B cell (primary cell): Measurements from ENCODE around the gene KRTAP10-1. TPM values are rescaled to one million over a fixed set of nuclear protein-coding genes. Genes with fewer than 3 reads are reported as not detected.

Experiments
- ATAC-seq: fragments of 200-7000 bp; cut with Tn5 transposase; one replicate; pipeline ENCODE4 v1.10.0; 2021; ENCODE audit warnings: low read depth, mild to moderate bottlenecking, moderate number of reproducible peaks, moderate library complexity
- CTCF ChIA-PET: fragments of 350-600 bp; sonication (Branson Sonifier 250); formaldehyde crosslinking; loops from one replicate; lab custom pipeline; 2021; ENCODE audit warnings: antibody characterized with exemption, inconsistent platforms; lab: Charles Lee
- POLR2A ChIA-PET: fragments of 350-600 bp; sonication (Branson Sonifier 250); formaldehyde crosslinking; loops from one replicate; lab custom pipeline; 2021; ENCODE audit warnings: antibody characterized with exemption; lab: Charles Lee
- DNase-seq: peaks from one replicate; pipeline ENCODE4 v3.0.0; 2013
- H2AFZ ChIP-seq: 2 replicates; pipeline ENCODE4 v1.6.1; 2012; ENCODE audit warnings: mild to moderate bottlenecking, low read depth, low read length; ENCODE audit not compliant: insufficient read depth, poor library complexity, severe bottlenecking
- H3K27ac ChIP-seq, 2 donors: 1 replicate in 1 of 2; 2 replicates in 1 of 2; pipeline ENCODE4 v1.5.1; 2012 to 2013; ENCODE audit warnings: low read length in 2 of 2, mild to moderate bottlenecking in 2 of 2, moderate library complexity in 1 of 2
- H3K27me3 ChIP-seq, 4 experiments: fragments of 200-600 bp in 1 of 4; sonication (generic) in 1 of 4; replicated peaks in 1 of 4; 1 replicate in 2 of 4; 2 replicates in 2 of 4; pipeline versions ENCODE4 v1.6.1 to v1.7.0; 2013 to 2016; ENCODE audit warnings: low read length in 3 of 4, mild to moderate bottlenecking in 2 of 4, mixed read lengths in 1 of 4, moderate library complexity in 1 of 4; ENCODE audit not compliant: insufficient read depth in 4 of 4, control insufficient read depth in 3 of 4; ENCODE audit errors: control extremely low read depth in 1 of 4
- H3K36me3 ChIP-seq, 2 experiments: replicated peaks in 1 of 2; 1 replicate in 1 of 2; 2 replicates in 1 of 2; pipeline versions ENCODE4 v1.6.1 to v1.7.1; 2013; ENCODE audit warnings: low read length in 1 of 2; ENCODE audit not compliant: insufficient read depth in 2 of 2, control insufficient read depth in 1 of 2; ENCODE audit errors: control extremely low read depth in 1 of 2, extremely low read depth in 1 of 2
- H3K4me1 ChIP-seq, 2 donors: fragments of 200-600 bp in 1 of 2; sonication (generic) in 1 of 2; 1 replicate in 1 of 2; 2 replicates in 1 of 2; pipeline versions ENCODE4 v1.5.1 to v1.6.1; 2013 to 2017; ENCODE audit warnings: low read length in 2 of 2; ENCODE audit not compliant: control insufficient read depth in 2 of 2, insufficient read depth in 2 of 2
- H3K4me2 ChIP-seq: replicated peaks from 2 replicates; pipeline ENCODE3; 2012; ENCODE audit warnings: mild to moderate bottlenecking, low read depth, low read length; ENCODE audit not compliant: poor library complexity, severe bottlenecking
- H3K4me3 ChIP-seq, 5 experiments: fragments of 200-600 bp in 1 of 5; sonication (generic) in 1 of 5; 1 replicate in 3 of 5; 2 replicates in 2 of 5; pipeline versions ENCODE4 v1.5.1 to v1.7.0; 2011 to 2016; ENCODE audit warnings: low read length in 4 of 5, mild to moderate bottlenecking in 4 of 5, low read depth in 2 of 5, control low read depth in 1 of 5, moderate library complexity in 1 of 5; ENCODE audit not compliant: insufficient read depth in 1 of 5; ENCODE audit errors: control extremely low read depth in 1 of 5, extremely low read depth in 1 of 5
- H3K79me2 ChIP-seq: fragments of 200-600 bp; sonication (generic); one replicate; pipeline ENCODE4 v1.6.0; 2016; ENCODE audit warnings: low read length; ENCODE audit not compliant: control insufficient read depth, insufficient read depth
- H3K9ac ChIP-seq: fragments of 200-600 bp; sonication (generic); 2 replicates; pipeline ENCODE4 v1.6.1; 2017; ENCODE audit warnings: mild to moderate bottlenecking, low read length, moderate library complexity
- H3K9me3 ChIP-seq, 3 donors: one replicate each; pipeline versions ENCODE4 v1.6.1 to v1.7.1; 2013; ENCODE audit warnings: low read length in 2 of 3; ENCODE audit not compliant: control insufficient read depth in 2 of 3, insufficient read depth in 1 of 3; ENCODE audit errors: control extremely low read depth in 1 of 3
- H4K20me1 ChIP-seq: 2 replicates; pipeline ENCODE4 v1.6.0; 2012; ENCODE audit warnings: mild to moderate bottlenecking, low read length; ENCODE audit not compliant: insufficient read depth, control insufficient read depth, poor library complexity, severe bottlenecking
- H3K27ac Mint-ChIP-seq: one replicate; pipeline ENCODE4 v1.8.0; 2021; ENCODE audit warnings: mixed read lengths
- H3K27me3 Mint-ChIP-seq: one replicate; pipeline ENCODE4 v1.8.0; 2021; ENCODE audit warnings: mixed read lengths
- H3K4me1 Mint-ChIP-seq: one replicate; pipeline ENCODE4 v1.8.0; 2021; ENCODE audit warnings: mixed read lengths
- H3K4me3 Mint-ChIP-seq: one replicate; pipeline ENCODE4 v1.8.0; 2021; ENCODE audit warnings: mixed read lengths
- H3K9me3 Mint-ChIP-seq: one replicate; pipeline ENCODE4 v1.8.0; 2022; ENCODE audit warnings: mixed read lengths; ENCODE audit not compliant: insufficient read depth
- EZH2 ChIP-seq: IDR thresholded peaks from 2 replicates; pipeline ENCODE4 v1.6.1; 2012; ENCODE audit warnings: borderline replicate concordance, low read depth, mild to moderate bottlenecking, moderate library complexity, low read length; ENCODE audit not compliant: insufficient read depth, poor library complexity, severe bottlenecking
- whole genome bisulfite sequencing: methylation state at CpG from one replicate; pipeline ENCODE4 v1.1.5; 2013; ENCODE audit warnings: missing lambda C conversion rate; ENCODE audit not compliant: insufficient coverage; 5-methylcytosine and 5-hydroxymethylcytosine counted together
- intact Hi-C: fragments of 100-400 bp; cut with micrococcal nuclease; formaldehyde crosslinking; loops from one replicate; pipeline ENCODE4 v1.10.0; 2022
- polyA plus RNA-seq: library from polyadenylated mRNA; depleted of rRNA; stranded (reverse); fragments of >200 nt; gene quantifications from 2 replicates; pipeline ENCODE4 v1.2.3, GENCODE V29; 2012
- total RNA-seq, 2 donors: library from RNA; stranded (reverse); fragments of 120-200 nt in 1 of 2; gene quantifications; 1 replicate in 1 of 2; 2 replicates in 1 of 2; pipeline versions ENCODE4 v1.2.3 to v1.2.4, GENCODE V29; 2013 to 2022
- TF ChIP-seq, protein P1 (sequence below): fragments of 200-600 bp; IDR thresholded peaks from one replicate; pipeline ENCODE4 v1.8.0; 2022; ENCODE audit warnings: antibody characterized with exemption, mild to moderate bottlenecking

Gene KRTAP10-1
- total and polyA plus RNA-seq, 2 donors (not counting 1 experiment from before 2014, with no cell fraction given) = not detected

DNA sequence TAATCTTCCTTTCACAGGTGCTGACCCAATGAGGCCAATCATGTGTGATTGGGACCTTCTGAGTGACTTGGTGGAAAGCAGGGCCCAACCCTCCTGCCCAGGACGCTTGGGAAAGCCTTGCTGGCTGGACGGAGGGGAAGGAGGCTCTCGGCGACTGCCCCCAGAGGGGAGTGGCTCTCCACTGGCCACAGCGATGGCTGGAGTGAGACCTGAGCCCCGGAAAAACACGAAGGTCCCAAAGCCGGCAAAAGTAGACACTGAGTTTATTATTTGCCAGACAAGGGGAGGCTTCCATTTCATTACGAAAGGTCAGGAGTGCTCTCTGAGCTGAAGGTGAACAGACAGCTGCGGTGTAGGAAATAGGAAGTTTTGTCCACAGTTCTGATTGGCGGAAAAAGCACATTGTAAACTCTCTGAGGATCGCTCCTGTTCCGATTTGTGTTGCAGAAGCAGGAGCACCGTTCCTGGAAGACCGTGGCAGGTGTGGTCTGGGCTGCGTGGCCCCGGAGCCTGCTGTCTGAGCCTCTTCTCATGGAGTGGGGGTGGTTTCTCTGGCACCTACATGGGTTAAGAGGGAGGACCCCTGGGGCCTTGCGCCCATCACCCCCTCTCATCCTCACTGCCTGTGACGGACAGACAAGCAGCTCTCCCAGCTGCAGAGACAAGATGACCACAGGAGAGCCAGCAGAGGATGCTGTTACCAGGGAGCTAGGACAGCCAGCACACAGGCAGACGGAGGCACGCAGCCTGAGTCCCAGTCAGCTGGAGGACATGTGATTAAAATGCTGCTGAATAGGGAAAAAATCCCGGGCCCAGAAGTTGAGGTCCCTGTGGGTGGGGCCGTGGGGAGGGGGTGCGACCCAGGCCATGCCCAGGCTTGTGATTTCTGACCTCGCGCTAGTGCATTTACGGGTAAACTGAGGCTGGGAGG is 41.5 kb downstream of the KRTAP10-1 start:
- DNase-seq (no peak), ATAC-seq (no peak)
- TF ChIP-seq, protein P1, sequence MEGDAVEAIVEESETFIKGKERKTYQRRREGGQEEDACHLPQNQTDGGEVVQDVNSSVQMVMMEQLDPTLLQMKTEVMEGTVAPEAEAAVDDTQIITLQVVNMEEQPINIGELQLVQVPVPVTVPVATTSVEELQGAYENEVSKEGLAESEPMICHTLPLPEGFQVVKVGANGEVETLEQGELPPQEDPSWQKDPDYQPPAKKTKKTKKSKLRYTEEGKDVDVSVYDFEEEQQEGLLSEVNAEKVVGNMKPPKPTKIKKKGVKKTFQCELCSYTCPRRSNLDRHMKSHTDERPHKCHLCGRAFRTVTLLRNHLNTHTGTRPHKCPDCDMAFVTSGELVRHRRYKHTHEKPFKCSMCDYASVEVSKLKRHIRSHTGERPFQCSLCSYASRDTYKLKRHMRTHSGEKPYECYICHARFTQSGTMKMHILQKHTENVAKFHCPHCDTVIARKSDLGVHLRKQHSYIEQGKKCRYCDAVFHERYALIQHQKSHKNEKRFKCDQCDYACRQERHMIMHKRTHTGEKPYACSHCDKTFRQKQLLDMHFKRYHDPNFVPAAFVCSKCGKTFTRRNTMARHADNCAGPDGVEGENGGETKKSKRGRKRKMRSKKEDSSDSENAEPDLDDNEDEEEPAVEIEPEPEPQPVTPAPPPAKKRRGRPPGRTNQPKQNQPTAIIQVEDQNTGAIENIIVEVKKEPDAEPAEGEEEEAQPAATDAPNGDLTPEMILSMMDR = no peak
- no peak for TF ChIP-seq EZH2
- Mint-ChIP-seq H3K9me3 (no peaks in the 10 kb centered on the region), H3K4me3 (no peak overlapping the region), H3K27me3 (peaks cover 20% of the 10 kb centered on the region), H3K4me1 (peaks cover 3% of the 10 kb centered on the region), H3K27ac (no peak overlapping the region)
- intact Hi-C loops = no loop called here
- no peak overlapping the region for H3K4me3 ChIP-seq
- ChIA-PET POLR2A (no interaction called here), CTCF (no interaction called here)
- 88% methylated on average over 26 of the region's 27 CpGs for WGBS
- H3K9ac ChIP-seq = no peak overlapping the region
- no peaks in the 10 kb centered on the region for H4K20me1 ChIP-seq
- H3K27me3 ChIP-seq = peaks cover 0 to 12% (median 0%) of the 10 kb centered on the region in 4 experiments
- H2AFZ ChIP-seq = no peak overlapping the region
- no peaks in the 10 kb centered on the region for H3K4me1 ChIP-seq
- H3K79me2 ChIP-seq = no peaks in the 10 kb centered on the region
- no peak overlapping the region for H3K4me2 ChIP-seq
- H3K9me3 ChIP-seq = peaks cover 0 to 6% (median under 1%) of the 10 kb centered on the region in 3 donors
- no peak overlapping the region for H3K27ac ChIP-seq
- H3K36me3 ChIP-seq = no peaks in the 10 kb centered on the region

DNA sequence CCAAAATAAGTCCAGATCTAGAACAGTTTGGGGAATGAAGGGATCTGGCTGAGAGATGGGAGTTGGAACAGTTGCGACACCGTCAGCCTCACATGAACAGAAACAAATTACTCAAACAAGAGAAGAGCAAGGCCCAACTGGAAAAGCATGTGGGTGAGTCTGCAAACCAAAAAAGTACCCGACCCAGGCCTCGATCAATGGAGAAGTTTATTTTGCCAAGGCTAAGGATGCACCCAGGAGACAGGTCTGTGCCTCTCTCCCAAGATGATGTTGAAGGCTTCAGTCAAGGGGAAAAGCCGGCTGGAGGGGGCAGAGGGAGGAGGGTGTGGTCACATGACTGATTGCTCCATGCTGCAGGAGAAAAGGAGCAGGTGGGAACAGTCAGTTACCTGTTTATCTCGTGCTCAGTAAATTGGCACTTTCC is 42.3 kb downstream of the KRTAP10-1 start:
- Histone ChIP-seq H3K9ac (no peak overlapping the region), H3K4me3 (no peak overlapping the region), H3K9me3 (peaks cover 0 to 14% (median 8%) of the 10 kb centered on the region in 3 donors), H3K27me3 (peaks cover 0 to 12% (median 0%) of the 10 kb centered on the region in 4 experiments), H2AFZ (no peak overlapping the region), H3K27ac (no peak overlapping the region), H3K36me3 (no peaks in the 10 kb centered on the region), H3K4me2 (no peak overlapping the region), H3K79me2 (no peaks in the 10 kb centered on the region), H4K20me1 (no peaks in the 10 kb centered on the region), H3K4me1 (no peaks in the 10 kb centered on the region)
- H3K4me3 Mint-ChIP-seq = no peak overlapping the region
- peaks cover 5% of the 10 kb centered on the region for H3K9me3 Mint-ChIP-seq
- CTCF ChIA-PET = no interaction called here
- H3K27me3 Mint-ChIP-seq = peaks cover 25% of the 10 kb centered on the region
- peaks cover 3% of the 10 kb centered on the region for H3K4me1 Mint-ChIP-seq
- WGBS = 76% methylated on average over 4 of the region's 6 CpGs
- intact Hi-C loops = no loop called here
- TF ChIP-seq EZH2 = no peak
- TF ChIP-seq, protein P1 = no peak
- POLR2A ChIA-PET = no interaction called here
- no peak for ATAC-seq
- no peak for DNase-seq
- H3K27ac Mint-ChIP-seq = no peak overlapping the region
